ENCODE measurements around the gene MEGF10. TPM values are rescaled to one million over a fixed set of nuclear protein-coding genes. Genes with fewer than 3 reads are reported as not detected.
"Not testable (repeated sequence)": the region's sequence is repeated elsewhere in the genome, so short reads cannot be mapped to it uniquely, and the experiment has no call there.

Gene MEGF10
- total and polyA plus RNA-seq, 5 experiments from 2014 or later, result 0.22 TPM; not detected in 4

DNA sequence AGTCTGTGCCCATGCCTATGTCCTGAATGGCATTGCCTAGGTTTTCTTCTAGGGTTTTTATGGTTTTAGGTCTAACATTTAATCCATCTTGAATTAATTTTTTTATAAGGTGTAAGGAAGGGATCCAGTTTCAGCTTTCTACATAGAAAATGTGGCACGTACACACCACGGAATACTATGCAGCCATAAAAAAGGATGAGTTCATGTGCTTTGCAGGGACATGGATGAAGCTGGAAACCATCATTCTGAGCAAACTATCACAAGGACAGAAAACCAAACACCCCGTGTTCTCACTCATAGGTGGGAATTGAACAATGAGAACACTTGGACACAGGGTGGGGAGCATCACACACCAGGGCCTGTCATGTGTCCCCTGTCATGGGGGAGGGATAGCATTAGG lies 26.8 kb downstream of the MEGF10 start:
- H3K9me3 Mint-ChIP-seq, DNase-seq, H3K36me3 Mint-ChIP-seq, H3K27ac Mint-ChIP-seq, H3K4me3 Mint-ChIP-seq, H3K27me3 Mint-ChIP-seq, POLR2A ChIA-PET, ATAC-seq: not testable (repeated sequence)
- H3K4me1 Mint-ChIP-seq, result peaks cover 10 to 22% (median 12%) of the 10 kb centered on the region in 4 donors

DNA sequence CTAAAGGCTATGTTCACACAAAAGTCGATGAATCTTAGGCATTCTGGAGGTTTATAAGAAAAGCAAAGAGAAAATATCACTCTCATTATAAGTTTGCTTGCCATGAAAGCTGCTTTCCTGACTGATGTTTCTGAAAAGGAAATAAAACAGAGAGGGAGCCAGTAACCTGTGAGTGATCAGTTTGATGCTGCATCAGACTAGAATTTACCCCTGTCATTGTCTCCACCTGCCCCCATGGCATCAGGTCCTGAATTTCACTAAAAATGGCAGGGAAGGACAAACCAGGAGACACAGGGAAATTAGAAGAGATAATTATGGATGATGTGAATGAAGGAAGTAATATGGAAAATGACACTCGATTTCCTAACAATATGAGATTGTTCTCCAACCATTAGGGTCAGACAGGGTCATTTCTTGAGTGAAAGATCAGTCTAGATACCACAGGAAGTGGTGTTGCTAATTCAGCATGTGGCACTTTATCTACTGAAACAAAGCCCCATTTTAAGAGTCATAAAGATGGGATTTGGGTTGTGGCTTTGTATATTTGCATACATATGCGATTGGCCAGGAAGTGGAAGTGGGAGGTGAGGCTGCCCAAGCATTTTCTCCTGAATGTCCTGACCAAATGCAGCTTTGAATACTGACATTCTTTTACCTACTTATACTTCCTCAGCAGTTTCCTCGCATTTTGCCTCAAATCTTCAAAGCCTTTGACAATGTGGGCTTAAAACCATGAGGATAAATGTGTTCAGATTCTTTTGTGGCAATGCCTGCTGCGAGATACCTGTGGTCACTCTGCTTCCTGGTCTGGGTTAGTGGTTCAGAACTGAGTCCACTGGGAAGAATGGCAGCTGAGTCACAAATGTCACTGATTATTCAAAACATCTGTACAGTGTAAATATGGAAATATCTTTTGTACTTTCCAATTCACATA lies 29.7 kb downstream of the MEGF10 start:
- no peak for DNase-seq

GRCh38 chr5:127321465-127321864 lies 30.9 kb downstream of the MEGF10 start:
- H3K4me1 Mint-ChIP-seq, result peaks cover 10 to 20% (median 12%) of the 10 kb centered on the region in 4 donors
- no peaks in the 10 kb centered on the region for H3K36me3 Mint-ChIP-seq
- ATAC-seq (no peak), DNase-seq (no peak)
- no peak overlapping the region for H3K4me3 Mint-ChIP-seq
- no peak overlapping the region for H3K27ac Mint-ChIP-seq
- POLR2A ChIA-PET, result no interaction called here
- H3K27me3 Mint-ChIP-seq, result peaks cover 0 to 5% (median 0%) of the 10 kb centered on the region in 5 donors
- H3K9me3 Mint-ChIP-seq, result no peaks in the 10 kb centered on the region

More for the DNA sequence above, 29.7 kb downstream of the MEGF10 start:
- peak in 1 of 2 donors; percentile 29 for ATAC-seq
- H3K36me3 Mint-ChIP-seq, result no peaks in the 10 kb centered on the region
- H3K27me3 Mint-ChIP-seq, result peaks cover 0 to 5% (median 2%) of the 10 kb centered on the region in 5 donors
- H3K4me1 Mint-ChIP-seq, result peaks cover 10 to 20% (median 12%) of the 10 kb centered on the region in 4 donors
- H3K27ac Mint-ChIP-seq, result peak overlapping the region in 2 of 10 donors; percentile 44 to 55
- peak overlapping the region in 2 of 10 donors; percentile 33 to 55 for H3K4me3 Mint-ChIP-seq
- H3K9me3 Mint-ChIP-seq, result no peaks in the 10 kb centered on the region
- POLR2A ChIA-PET, result no interaction called here

DNA sequence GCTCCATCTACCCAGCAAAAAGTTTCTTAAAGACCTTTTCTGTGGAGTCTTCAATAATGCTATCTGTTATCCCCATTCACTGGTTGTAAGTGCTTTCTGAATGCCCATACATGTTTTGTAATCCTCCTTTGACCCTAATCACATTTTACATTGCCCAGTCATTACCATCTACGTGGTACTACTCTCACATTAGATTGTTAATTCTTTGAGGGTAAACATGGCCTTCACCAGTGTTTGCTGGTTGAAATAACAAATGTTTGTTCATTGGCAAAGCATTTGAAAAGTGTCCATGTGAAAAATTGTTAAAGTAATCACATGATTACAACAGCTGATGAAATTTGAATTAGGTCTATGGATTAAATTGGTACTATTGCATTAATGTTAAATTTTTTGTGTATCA lies 31.8 kb downstream of the MEGF10 start:
- H3K4me3 Mint-ChIP-seq, result no peak overlapping the region
- no peak overlapping the region for H3K27ac Mint-ChIP-seq
- no peak for DNase-seq
- H3K27me3 Mint-ChIP-seq, result no peaks in the 10 kb centered on the region
- H3K9me3 Mint-ChIP-seq, result no peaks in the 10 kb centered on the region
- POLR2A ChIA-PET, result no interaction called here
- no peaks in the 10 kb centered on the region for H3K36me3 Mint-ChIP-seq
- H3K4me1 Mint-ChIP-seq, result peaks cover 10 to 20% (median 12%) of the 10 kb centered on the region in 4 donors
- ATAC-seq, result no peak

- Mint-ChIP-seq H3K4me3 (no peak overlapping the region), H3K4me1 (peaks cover 10 to 20% (median 12%) of the 10 kb centered on the region in 4 donors), H3K9me3 (no peaks in the 10 kb centered on the region), H3K36me3 (no peaks in the 10 kb centered on the region), H3K27me3 (peaks cover 0 to 2% (median 1%) of the 10 kb centered on the region in 5 donors), H3K27ac (no peak overlapping the region)
- no peak for ATAC-seq
- no peak for DNase-seq
- POLR2A ChIA-PET, result no interaction called here
These were observed 34.2 kb downstream of the MEGF10 start for GRCh38 chr5:127324756-127325155.

DNA sequence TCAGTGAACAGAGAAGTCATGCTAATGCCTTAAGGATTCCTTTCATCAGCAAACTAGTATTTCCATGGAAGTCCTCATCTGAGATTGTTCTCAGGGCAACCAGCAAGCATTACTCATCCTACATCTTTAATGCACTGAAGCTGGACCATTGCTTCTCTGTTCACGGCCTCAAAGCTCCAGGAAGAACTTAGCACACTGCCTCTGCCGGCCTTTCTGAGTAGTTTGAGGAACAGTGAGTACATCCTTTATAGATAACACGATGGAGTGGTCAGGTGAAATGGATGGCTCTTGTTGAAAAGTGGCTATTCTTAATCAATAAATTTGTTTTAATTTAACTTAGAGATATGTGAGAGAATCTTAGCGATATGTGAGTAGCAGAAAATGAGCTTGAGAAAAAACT lies 35.8 kb downstream of the MEGF10 start:
- Mint-ChIP-seq H3K27ac (no peak overlapping the region), H3K4me3 (no peak overlapping the region), H3K36me3 (no peaks in the 10 kb centered on the region), H3K9me3 (no peaks in the 10 kb centered on the region), H3K27me3 (peaks cover 2 to 19% (median 7%) of the 10 kb centered on the region in 5 donors), H3K4me1 (peaks cover 0 to 4% (median 2%) of the 10 kb centered on the region in 4 donors)
- ATAC-seq (no peak), DNase-seq (no peak)
- POLR2A ChIA-PET, result no interaction called here

GRCh38 chr5:127326976-127327755 lies 36.6 kb downstream of the MEGF10 start:
- ATAC-seq (no peak), DNase-seq (no peak)
- no peaks in the 10 kb centered on the region for H3K36me3 Mint-ChIP-seq
- no peak overlapping the region for H3K4me3 Mint-ChIP-seq
- peaks cover 5 to 27% (median 12%) of the 10 kb centered on the region in 5 donors for H3K27me3 Mint-ChIP-seq
- H3K9me3 Mint-ChIP-seq, result no peaks in the 10 kb centered on the region
- H3K4me1 Mint-ChIP-seq, result peaks cover 0 to 2% (median under 1%) of the 10 kb centered on the region in 4 donors
- no peak overlapping the region for H3K27ac Mint-ChIP-seq
- POLR2A ChIA-PET, result no interaction called here

DNA sequence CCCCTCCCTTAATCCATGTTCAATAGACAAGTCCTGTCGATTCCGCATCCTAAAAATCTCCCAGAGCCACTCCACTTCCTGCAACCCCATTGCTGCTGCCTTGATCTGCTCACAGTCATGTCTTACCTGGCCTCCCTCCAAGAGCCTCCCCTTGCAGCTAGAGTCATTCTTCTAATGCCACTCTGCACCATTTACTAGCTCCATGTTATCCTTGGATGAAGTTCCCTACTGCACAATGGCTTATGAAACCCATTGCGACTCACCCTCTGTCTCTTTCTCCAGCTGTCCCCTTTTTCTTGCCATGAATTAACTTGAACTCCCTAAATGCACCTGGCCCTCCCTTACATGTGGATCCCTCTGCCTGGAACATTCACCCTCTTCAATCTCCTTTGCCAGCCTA lies 39.5 kb downstream of the MEGF10 start:
- no peaks in the 10 kb centered on the region for H3K9me3 Mint-ChIP-seq
- DNase-seq, result no peak
- no peak overlapping the region for H3K27ac Mint-ChIP-seq
- no peaks in the 10 kb centered on the region for H3K36me3 Mint-ChIP-seq
- H3K4me1 Mint-ChIP-seq, result no peaks in the 10 kb centered on the region
- no peak for ATAC-seq
- H3K27me3 Mint-ChIP-seq, result peaks cover 11 to 44% (median 22%) of the 10 kb centered on the region in 5 donors
- POLR2A ChIA-PET, result no interaction called here
- H3K4me3 Mint-ChIP-seq, result no peak overlapping the region

- no peak overlapping the region for H3K27ac Mint-ChIP-seq
- POLR2A ChIA-PET, result no interaction called here
- no peak for DNase-seq
- H3K36me3 Mint-ChIP-seq, result no peaks in the 10 kb centered on the region
- H3K9me3 Mint-ChIP-seq, result no peaks in the 10 kb centered on the region
- no peaks in the 10 kb centered on the region for H3K4me1 Mint-ChIP-seq
- no peak overlapping the region for H3K4me3 Mint-ChIP-seq
- no peak for ATAC-seq
- peaks cover 11 to 46% (median 24%) of the 10 kb centered on the region in 5 donors for H3K27me3 Mint-ChIP-seq
These were observed 41.5 kb downstream of the MEGF10 start for GRCh38 chr5:127331890-127332649.

DNA sequence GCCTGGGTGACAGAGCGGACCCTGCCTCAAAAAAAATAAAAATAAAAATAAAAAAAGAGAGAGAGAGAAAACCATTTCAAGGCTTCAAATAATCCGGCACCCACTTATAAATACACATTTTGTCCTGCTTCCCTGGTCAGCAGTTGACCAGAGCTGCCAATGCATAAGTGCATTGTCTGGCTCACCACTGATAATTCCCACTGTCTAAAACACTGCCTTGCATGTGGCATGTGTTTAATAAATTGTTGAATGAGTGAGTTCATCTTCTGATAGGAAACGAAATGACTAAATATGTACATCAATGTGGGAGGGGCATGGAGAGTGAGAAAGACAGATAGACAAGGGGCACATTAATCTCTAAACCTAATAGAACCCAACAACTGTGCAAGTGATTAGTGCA lies 42.9 kb downstream of the MEGF10 start:
- Mint-ChIP-seq H3K36me3 (no peaks in the 10 kb centered on the region), H3K4me3 (no peak overlapping the region), H3K4me1 (no peaks in the 10 kb centered on the region), H3K27me3 (peaks cover 11 to 46% (median 25%) of the 10 kb centered on the region in 5 donors), H3K9me3 (no peaks in the 10 kb centered on the region), H3K27ac (no peak overlapping the region)
- no peak for DNase-seq
- no peak for ATAC-seq
- POLR2A ChIA-PET, result no interaction called here

DNA sequence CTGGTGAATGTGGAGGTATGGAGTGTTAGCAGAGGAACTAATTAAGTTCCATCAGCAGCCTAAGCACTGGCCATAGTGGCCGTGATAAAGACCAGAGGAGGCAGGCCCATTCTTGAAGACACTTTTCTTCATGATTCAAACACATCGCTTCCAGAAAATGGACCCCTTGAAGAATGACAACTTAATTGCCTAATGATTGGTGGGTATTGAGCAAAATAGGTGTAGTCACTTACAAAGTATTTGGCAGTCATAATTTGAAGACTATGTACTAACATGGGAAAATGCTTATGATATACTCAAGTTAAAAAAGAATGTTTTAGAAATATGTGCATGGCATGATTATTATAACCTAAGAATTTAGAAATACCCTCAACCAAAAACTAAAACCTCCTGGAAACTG lies 44.8 kb downstream of the MEGF10 start:
- peaks cover 13 to 38% (median 21%) of the 10 kb centered on the region in 5 donors for H3K27me3 Mint-ChIP-seq
- ATAC-seq, result no peak
- H3K4me1 Mint-ChIP-seq, result no peaks in the 10 kb centered on the region
- no peaks in the 10 kb centered on the region for H3K36me3 Mint-ChIP-seq
- H3K4me3 Mint-ChIP-seq, result no peak overlapping the region
- no peak for DNase-seq
- H3K9me3 Mint-ChIP-seq, result no peaks in the 10 kb centered on the region
- H3K27ac Mint-ChIP-seq, result no peak overlapping the region
- POLR2A ChIA-PET, result no interaction called here

DNA sequence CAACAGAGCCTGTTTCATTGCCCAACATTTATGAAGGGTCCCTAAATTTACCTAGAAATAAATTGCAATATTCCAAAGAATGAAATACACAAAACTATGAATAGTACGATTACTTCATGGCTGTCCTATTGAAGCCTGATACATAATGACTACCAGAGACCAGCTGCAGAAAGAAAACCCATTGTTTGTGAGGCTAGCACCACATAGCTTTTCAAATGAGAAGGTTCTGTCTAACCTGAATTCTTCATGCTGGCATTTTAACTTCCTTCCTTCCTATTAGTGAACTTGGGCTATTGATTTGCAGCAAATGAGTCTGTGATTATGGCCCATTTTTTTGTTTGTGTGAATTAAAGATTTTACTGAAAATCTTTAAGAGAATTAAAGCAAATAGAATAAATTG lies 47.3 kb downstream of the MEGF10 start:
- Mint-ChIP-seq H3K4me3 (no peak overlapping the region), H3K36me3 (no peaks in the 10 kb centered on the region), H3K27me3 (peaks cover 5 to 14% (median 13%) of the 10 kb centered on the region in 5 donors), H3K9me3 (no peaks in the 10 kb centered on the region), H3K27ac (no peak overlapping the region), H3K4me1 (no peaks in the 10 kb centered on the region)
- no peak for ATAC-seq
- DNase-seq, result no peak
- POLR2A ChIA-PET, result no interaction called here
